H4 (cell line): ENCODE measurements around the gene FN3K. TPM values are rescaled to one million over a fixed set of nuclear protein-coding genes. Genes with fewer than 3 reads are reported as not detected.
A peak's percentile ranks its signal among the peaks of the same experiment; 100 is the strongest.

ENCODE experiments used
- DNase-seq: peaks from one replicate; pipeline ENCODE4 v3.0.0-alpha.2; 2015; ENCODE audit warnings: low spot score
- total RNA-seq: library from RNA; depleted of rRNA; stranded (reverse); fragments of >200 nt; shearing (Covaris generic); gene quantifications from 2 replicates; pipeline ENCODE4 v1.2.3, GENCODE V29; 2014; rRNA removed

The FN3K gene
- total RNA-seq = 0.16 TPM in 1 of 2 replicates, not detected in the other

DNA sequence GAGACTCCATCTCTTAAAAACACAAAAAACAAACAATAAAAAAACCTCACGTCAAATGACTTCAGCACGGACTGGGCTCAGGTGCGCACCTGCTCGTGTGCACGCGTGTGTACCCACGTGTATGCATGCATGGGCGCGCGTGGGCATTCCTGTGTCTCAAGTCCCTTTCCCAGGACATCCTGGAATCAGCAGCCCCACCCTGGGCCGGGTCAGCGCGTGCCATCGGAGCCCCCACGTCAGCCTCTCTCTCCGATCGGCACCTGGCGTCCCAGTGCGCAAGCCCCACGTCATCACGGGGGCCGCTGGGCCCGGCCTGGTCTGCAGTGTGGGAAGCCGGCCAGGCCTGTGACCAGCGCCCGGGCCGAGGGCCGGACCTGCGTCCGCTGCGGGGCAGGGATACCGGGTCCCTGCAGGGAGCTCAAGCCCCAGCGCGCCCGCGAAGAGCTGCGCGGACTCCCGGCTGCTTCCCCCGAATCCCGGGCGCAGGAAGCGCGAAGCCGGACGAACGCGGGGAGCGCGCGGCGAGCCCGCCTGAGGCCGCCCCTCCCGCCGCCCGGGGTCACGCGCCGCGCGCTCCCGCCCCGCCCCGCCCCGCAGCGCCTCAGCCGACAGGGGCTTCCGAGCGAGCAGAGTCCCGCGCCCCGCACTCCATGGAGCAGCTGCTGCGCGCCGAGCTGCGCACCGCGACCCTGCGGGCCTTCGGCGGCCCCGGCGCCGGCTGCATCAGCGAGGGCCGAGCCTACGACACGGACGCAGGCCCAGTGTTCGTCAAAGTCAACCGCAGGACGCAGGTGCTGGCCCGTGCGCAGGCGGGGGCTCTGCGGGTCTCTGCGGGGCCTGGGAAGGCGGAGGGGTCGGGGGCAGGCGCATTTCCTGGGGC lies at the start of gene FN3K:
FN3K (plus strand) TSS at position 629 of the 880 bp plus-strand sequence; CDS start at position 651, 22 bp downstream.
- DNase-seq = no peak

DNA sequence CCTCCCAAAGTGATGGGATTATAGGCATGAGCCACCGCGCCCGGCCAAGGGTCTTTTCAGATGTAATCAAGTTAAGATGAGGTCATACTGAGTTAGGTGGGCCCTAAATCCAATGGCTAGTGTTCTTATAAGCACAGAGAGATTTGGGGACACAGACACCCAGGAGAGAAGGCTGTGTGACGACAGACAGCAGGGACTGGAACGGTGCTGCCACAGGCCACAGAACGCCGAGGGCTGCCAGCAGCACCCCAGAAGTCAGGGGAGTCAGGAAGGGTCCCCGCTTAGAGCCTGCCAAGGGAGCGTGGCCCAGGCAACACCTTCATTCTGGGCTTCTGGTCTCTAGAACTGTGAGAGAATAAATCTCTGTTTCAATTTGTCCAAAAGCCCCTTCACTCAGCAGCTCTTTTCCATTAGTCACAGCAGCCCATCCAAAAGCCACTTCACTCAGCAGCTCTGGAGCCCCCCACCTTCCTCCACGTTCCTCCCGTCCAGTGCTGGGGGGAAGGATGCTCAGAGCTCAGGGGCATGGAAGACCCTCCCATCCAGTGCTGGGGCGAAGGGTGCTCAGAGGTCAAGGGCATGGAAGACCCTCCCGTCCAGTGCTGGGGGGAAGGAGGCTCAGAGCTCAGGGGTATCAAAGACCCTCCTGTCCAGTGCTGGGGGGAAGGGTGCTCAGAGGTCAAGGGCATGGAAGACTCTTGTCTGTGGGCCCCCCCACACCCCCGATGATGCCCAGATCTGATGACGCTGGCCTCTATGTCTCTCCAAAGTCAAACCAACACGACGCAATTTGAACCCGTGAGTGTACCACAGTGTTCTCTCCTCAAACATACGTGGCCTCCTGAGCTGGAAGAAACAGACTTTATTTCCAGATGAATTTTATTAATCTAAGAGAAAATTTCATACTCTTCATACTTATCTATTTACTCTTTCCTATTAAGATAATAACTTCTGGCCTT lies 48.8 kb upstream of the FN3K start:
- no peak for DNase-seq

DNA sequence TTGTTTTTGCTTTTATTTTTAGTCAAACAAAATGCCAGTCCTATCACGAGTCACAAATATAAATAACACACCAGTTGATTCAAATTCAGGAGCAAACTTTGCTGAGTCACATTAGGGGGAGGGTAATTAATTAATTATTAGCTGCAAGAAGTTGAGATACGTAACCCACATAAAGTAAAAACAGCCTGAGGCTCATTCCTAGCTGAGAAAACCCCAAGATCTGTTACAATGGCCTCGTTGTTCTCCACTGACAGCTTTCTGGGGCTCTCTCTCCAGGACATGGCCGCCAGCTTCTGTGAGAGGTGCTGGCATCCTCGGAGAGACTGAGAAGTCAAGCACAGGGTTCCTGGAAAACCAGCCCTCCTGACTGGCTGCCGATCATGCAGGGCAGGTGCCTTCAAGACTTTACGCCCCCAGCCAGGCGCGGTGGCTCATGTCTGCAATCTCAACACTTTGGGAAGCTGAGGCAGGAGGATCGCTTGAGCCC lies 48.0 kb upstream of the FN3K start:
- no peak for DNase-seq

DNA sequence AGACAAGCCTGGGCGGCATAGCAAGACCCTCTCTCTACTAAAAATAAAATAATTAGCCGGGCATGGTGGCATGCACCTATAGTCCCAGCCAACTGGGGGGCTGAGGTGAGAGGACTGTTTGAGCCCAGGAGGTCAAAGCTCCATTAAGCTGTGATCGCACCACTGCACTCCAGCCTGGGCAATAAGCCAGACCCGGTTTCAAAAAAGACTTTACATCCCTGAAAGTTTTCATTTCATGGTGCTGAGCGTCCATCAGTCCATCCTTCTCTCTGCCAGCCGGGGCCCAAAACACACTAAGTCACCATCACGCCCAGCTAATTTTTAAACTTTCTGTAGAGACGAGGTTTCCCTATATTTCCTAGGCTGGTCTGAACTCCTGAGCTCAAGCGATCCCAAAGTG lies 47.5 kb upstream of the FN3K start:
- no peak for DNase-seq

DNA sequence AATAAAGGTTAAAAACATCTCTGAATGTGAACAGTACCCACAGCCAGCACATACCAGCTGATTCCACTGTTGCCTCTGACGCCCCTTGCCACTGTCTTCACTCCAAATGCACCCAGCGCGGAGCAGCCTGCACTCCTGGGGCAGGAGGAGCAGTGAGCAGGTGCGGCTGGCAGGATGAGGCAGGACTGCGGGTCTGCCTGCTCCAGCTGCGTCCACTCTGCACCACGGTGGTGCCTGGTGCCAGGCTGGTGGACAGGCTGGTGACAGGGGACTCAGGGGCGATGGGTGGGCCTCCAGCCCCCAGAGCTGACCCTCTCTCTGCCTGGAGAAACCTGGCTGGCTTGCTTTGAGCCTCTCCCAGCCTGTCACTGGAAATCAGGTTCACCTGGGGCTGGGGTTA lies 46.3 kb upstream of the FN3K start:
- DNase-seq = no peak

DNA sequence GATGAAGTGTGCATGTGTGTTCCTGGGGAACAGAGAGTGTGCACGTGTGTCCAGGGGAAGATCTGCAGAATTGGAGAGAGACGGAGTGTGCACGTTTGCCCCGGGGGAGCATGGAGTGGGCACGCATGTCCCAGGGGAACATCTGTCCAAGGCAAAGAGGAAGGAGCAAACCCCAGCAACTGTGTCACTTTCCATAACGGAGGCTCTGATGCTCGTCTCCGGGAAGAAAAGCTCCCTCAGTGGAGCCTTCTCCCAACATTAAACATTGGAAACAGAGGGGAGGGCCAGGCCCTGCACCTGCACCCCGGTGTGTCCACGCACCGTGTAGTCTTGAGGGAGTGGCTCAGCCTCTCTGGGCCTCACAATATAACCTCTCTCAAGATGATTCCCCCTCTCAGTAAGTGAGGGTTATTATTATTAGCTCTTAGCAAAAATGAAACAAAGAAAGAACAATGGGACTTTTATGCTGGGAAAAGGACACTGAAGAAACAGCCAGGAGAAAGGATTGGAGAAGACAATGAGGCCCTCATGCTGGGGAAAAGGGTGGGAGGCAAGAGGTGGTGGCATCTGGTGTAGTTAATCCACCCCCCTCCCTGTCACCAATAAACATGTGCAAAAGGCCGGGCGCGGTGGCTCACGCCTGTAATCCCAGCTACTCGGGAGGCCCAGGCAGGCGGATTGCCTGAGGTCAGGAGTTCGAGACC lies 44.5 kb upstream of the FN3K start:
- no peak for DNase-seq

DNA sequence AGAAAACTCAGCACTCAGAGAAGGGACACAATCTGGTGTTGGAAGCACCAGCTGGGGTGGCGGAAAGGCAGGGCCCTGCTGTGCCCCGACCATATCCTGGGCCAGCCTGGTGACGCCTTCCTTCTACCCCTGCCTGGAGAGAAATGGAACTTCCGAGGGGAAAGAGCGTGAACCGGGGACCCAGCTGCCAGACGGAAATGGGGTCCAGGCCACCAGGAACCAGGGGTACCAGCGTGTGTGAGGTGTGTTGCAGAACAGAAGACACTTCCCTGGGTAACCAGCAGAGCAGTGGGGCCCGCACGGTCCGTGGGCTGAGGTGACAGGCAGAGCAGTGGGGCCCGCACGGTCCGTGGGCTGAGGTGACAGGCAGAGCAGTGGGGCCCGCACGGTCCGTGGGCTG lies 43.7 kb upstream of the FN3K start:
- DNase-seq = no peak

DNA sequence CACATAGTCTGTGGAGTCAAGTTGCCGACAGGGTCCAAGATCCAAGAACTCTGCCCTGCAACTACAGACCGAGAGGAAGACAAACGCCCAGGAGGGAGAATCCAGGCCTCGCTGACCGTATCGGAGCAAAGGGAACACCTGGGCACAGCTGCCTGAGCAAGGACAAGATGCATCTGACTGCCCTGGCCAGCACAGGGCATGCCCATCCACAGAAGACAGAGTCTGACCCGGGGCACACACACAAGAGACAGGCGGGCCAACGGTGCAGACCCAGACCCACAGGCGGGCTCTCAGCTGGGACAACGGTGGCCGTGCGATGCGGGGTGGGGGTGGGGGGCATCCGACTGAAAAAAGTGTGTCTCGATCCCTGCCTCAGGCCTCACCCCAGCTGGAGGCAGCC lies 43.1 kb upstream of the FN3K start:
- DNase-seq = no peak

DNA sequence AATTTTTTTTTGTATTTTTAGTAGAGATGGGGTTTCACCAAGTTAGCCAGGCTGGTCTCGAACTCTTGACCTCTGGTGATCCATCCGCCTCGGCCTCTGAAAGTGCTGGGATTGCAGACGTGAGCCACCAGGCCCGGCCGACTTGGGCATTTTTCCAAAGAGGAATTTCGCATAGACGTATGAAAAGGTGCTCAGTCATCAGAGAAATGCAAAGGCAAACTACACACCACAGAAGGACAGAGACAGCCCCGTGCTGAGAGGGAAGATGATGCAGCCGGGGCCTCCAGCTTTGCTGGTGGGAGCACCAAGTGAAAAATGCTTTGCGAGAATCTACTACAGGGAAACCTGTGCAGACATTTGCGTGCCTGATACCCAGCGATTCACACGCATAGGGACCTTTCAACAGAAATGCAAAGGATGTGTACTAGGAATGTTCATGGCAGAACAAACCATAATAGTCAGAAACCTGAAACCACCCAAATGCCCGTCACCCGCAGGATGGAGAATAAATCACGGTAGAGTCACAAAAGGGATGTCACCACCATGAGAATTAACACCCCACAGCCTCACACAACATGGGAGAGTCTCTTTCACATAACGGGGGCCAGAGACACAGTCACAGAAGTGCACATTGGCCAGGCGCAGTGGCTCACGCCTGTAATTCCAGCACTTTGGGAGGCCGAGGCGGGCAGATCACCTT lies 42.1 kb upstream of the FN3K start:
- no peak for DNase-seq

DNA sequence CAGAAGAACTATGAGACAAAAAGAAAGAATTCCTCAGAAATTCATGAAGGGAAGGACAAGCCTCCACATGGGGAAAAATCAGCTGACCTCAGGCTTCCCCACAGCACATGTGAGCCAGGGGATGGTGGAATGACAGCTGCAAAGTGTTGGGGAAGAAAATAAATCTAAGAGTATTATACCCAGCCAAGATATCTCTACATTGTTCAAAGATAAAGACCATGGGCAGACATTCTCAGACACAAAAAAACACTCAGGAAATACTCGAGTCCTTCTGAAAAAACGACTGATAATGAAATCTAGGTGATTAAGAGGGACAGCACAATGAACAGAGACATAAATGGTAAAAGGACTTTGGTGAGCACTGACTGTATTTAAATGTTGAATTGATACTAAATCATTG lies 40.8 kb upstream of the FN3K start:
- no peak for DNase-seq

DNA sequence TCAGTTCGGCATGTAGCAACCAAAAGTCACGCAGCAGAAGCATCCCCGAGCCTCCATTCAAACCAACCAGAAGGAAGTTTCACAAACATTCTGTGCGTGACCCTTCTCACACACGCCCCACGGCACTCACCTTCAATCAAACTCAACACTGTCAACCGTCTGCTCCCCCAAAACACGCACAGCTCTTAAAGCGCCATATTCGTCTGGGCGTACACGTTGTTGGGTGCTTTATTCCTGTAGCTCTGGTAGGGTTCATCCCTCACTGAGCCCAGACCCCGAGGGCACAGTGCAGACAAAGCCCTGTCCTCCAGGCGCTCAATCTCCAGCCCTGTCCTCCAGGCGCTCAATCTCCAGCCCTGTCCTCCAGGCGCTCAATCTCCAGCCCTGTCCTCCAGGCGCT lies 39.2 kb upstream of the FN3K start:
- no peak for DNase-seq

DNA sequence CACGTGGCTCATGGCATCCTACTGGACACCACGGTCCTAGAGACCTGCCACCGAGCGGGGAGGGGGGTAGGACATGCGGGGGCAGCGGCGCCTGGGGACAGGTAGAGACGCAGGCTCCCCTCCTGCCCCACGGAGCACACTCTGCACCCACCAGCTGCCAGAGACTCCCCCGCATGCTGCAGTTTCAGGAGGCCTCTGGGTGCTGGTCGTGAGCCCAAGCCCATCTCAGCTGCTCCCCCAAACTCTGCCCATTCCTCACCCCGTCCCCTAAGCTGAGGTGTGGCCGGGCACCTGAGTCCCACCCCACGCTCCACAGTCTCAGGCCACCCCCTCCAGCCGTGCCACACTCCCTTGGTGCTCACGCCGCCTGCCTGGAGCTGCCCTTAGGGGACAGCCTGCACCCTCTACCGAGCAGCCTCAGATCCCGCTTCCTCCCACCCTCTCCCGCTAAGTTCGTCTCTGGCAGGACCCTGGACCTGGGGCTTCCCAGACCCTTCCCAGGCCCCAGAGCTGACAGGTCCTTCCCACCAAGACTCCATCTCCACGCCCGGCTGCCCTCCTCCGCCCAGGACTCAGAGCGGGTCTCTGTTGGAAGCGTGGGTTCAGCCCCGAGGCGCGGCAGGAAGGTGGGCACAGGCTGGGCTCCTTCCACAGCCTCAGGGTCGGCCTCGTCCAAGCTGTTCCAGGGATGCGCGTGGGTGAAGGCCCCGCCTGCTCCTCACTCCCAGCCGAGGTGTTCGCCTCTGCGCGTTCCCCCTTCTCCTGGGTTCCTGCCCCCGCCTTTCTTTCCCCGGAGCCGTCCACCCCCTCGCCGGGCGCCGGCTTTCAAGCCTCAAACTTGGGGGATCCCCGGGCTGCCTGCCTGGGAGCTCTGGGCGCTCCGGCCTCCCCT lies 38.3 kb upstream of the FN3K start:
- no peak for DNase-seq

DNA sequence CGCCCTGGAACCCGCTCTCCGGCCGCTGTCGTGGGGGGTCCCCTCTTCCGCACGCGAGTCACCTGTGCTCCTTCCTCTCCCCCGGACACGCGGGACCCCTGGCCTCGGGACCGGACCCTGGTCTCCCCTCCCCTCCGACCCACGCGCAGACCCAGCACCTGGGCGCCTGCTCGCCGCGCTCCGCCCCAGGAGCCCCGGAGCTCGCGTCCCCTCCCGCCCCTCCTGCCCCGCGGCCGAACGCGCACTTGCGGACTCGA lies 37.7 kb upstream of the FN3K start:
- DNase-seq = no peak

DNA sequence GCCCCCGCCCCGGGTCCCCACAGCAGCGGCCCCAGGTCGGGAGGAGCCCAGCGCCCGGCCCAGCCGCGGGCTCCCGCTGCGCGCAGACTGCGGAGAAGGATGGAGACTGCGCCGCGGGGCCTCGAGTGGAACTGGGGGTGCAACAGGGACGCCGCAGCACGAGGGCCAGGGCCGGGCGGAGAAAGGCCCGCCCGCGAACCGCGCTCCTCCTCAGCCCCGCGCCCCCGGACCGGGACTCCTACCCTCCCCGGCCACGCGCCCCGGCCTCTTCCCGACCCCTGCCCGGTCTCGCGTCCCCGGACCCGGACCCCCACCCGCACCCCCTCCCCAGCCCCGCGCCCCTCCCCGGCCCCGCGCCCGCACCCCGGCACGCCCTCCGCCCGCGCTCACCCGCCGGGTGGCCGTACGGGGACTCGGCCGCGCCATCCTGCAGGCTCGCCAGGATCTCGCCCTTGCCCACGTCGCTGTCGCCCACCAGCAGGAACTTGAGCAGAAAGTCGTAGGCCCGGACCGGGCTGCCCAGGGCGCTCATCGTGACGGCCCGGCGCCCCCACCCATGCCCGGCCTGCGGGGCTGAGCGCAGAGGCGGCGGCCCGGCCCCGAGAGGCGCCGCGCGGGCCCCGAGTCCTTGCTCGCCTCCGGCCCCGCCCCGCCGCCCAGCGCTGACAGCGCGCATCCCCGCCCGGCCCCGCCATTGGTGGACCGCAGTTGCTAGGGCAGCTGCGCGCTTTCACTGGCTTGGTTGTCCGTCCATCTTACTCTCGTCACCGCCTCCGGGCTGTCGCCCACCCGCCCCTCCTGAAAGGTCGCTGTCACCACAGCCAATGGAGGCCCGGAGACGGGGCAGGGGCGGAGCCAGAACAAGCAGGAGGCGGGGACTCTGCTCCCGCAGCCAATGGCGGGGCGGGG lies 37.1 kb upstream of the FN3K start, which contains the start of gene RAB40B:
RAB40B (minus strand) TSS at position 634 of the 909 bp plus-strand sequence; CDS start at position 532, 102 bp downstream.
- DNase-seq = peak; percentile 98

DNA sequence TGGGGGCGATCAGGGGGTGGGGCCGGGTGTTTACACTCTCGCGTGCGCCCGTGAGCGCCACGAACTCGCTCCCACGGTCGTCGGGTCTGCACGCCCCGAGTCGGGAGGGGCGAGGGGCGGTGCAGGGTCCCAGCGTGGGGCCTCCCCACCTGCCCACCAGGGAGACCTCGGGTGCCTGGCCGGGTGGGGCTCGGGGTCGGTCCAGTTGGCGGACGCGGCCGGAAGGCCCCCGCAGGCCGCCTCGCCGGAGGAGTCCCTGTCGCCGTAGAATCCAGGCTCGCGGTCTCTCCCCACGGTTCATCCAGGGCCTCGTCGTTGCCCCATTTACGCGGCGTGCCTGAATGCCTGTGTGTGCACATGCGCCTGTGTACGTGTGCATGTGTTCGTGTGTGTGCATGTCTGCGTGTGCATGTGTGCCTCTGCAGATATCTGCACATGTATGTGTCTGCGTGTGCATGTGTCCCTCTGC lies 36.4 kb upstream of the FN3K start:
- DNase-seq = no peak

DNA sequence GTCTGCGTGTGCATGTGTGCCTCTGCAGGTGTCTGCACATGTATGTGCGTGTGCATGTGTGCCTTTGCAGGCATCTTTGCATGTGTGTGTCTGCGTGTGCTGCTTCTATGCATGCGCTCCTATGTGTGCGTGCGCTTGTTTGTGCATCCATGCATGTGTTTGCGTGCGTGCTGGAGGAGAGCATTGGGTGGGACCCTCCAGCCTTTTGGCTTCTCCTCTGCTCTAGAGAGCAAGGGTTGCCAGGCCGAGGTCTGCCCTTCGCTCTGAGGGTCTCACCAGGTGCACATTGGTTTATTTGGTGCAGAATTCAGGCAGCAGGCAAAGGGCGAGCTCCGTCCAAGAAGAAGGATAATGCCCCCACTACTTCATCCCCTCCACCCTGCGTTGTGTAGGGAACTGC lies 35.9 kb upstream of the FN3K start:
- DNase-seq = no peak

DNA sequence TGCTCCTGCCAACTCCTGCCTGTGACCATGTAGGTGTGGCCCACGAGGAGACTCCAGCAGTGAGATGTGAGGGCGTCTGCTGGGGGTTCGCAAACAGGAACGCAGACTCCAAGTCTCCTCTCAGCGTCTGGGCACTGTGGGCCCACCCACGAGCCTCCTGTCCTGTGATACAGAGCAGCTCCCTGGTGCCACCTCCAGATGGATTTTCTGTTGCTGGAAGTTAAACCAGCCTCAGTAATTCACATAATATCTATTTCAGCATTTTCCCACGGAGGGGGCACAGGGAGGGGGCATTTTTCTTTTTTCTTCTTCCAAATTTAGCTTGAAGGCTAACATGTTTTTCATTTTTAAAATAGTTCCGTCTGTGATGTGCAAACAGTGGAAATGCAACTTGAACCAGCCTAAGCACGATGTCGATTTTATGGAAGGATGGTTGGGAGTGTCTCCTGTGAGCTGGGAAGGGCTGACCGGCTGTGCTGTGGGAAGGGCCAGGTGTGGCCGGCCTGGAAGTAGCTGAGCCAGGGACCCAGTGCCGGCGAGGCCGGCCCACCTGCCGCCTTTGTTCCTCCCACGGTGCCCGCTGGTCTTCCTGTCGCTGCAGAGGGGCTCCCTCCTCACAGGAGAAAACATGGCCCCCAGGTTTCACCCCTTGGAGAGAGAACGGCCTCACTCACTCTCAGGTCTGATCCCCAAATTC lies 33.0 kb upstream of the FN3K start:
- DNase-seq = no peak

DNA sequence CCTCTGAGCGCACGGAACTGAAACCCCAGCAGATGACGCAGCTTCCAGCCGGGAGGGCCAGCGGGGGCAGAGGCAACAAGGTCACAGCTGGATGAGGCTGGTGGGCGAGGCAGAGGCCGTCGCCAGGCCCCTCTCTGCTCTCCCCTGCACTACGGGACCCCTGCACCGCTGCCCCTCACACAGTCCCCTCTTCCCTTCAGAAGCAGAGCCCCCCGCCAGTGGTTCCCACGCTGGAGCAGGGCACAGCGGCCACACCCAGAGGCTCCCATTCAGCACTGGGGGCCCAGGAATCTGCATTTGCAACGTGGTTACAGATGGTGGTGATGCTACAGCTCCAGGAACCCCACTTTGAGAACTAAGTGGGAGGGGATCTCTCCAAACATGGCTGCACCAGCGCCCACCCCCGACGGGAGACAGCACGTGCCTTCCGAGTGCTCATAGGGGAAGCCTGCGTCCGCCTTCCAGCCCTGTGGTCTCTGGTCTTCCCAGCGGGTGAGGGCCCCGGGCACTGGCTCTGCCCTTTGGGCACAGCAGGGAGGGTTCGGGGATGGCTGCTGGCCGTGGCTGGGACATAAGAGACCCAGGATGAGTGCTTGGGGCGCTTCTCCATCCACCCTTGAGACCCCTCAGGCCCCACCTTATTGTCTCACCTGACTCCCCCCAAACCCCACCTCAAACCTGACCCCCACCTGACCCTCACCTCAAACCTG lies 32.2 kb upstream of the FN3K start:
- no peak for DNase-seq
